ENCODE results near the gene MAPKAP1.
A peak's percentile ranks its signal among the peaks of the same experiment; 100 is the strongest.

Gene MAPKAP1

GRCh38 chr9:125687163-125687863, 19.7 kb downstream of the MAPKAP1 start:
- FAIRE-seq (no peak), DNase-seq (ENCODE audit: insufficient read length) (no peak)
- TF ChIP-seq POLR2A (IDR thresholded peaks at IDR 0.05; ENCODE audit: low read depth, low read length) (no peak), POLR2AphosphoS5 (IDR thresholded peaks at IDR 0.05; ENCODE audit: low read depth, low read length) (no peak), TAF1 (IDR thresholded peaks at IDR 0.05; ENCODE audit: borderline replicate concordance, low read depth, low read length) (no peak)

GRCh38 chr9:125685167-125685566, 21.8 kb downstream of the MAPKAP1 start:
- DNase-seq (ENCODE audit: insufficient read length): no peak
- no peak for TF ChIP-seq TAF1 (IDR thresholded peaks at IDR 0.05; ENCODE audit: borderline replicate concordance, low read depth, low read length)
- TF ChIP-seq POLR2A (IDR thresholded peaks at IDR 0.05; ENCODE audit: low read depth, low read length): no peak
- TF ChIP-seq POLR2AphosphoS5 (IDR thresholded peaks at IDR 0.05; ENCODE audit: low read depth, low read length): no peak
- no peak for FAIRE-seq

DNA sequence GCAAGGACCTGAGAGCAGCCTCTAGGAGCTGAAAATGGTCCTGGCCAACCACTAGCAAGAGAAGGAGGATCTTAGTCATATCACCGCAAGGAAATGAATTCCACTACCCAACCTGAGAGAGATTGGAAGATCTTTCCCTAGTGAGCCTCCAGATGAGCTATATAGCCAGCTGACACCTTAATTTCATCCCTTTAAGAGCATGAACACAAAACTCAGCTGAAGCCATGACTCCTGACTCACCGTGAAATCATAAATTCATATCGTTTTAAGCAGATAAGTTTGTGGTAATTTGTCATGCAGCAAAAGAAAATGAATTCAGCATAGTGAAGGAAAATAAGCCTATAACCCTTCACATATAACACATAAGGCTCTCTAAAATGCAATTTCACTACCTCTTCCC, 23.5 kb downstream of the MAPKAP1 start:
- DNase-seq (ENCODE audit: insufficient read length): no peak
- FAIRE-seq: no peak
- TF ChIP-seq TAF1 (IDR thresholded peaks at IDR 0.05; ENCODE audit: borderline replicate concordance, low read depth, low read length): no peak
- TF ChIP-seq POLR2A (IDR thresholded peaks at IDR 0.05; ENCODE audit: low read depth, low read length): no peak
- TF ChIP-seq POLR2AphosphoS5 (IDR thresholded peaks at IDR 0.05; ENCODE audit: low read depth, low read length): no peak

GRCh38 chr9:125682340-125682739, 24.7 kb downstream of the MAPKAP1 start:
- DNase-seq (ENCODE audit: insufficient read length): no peak
- TF ChIP-seq POLR2AphosphoS5 (IDR thresholded peaks at IDR 0.05; ENCODE audit: low read depth, low read length) (no peak), TAF1 (IDR thresholded peaks at IDR 0.05; ENCODE audit: borderline replicate concordance, low read depth, low read length) (no peak), POLR2A (IDR thresholded peaks at IDR 0.05; ENCODE audit: low read depth, low read length) (no peak)
- FAIRE-seq: no peak

DNA sequence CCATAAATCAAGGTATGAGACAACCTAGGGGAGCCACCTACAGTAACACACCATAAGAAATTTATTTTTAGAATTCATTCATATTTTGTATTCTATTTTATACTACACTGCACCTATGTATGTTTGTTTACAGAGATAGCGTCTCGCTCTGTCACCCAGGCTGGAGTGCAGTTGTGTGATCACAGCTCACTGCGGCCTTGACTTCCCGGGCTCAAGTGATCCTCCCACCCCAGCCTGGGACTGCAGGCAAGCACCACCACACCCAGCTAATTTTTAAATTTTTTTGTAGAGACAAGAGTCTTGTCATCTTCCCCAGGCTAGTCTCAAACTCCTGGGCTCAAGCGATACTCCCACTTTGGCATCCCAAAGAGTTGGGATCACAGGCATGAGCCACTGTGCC, 25.4 kb downstream of the MAPKAP1 start:
- TF ChIP-seq POLR2A (IDR thresholded peaks at IDR 0.05; ENCODE audit: low read depth, low read length) (no peak), POLR2AphosphoS5 (IDR thresholded peaks at IDR 0.05; ENCODE audit: low read depth, low read length) (no peak), TAF1 (IDR thresholded peaks at IDR 0.05; ENCODE audit: borderline replicate concordance, low read depth, low read length) (no peak)
- FAIRE-seq: no peak

DNA sequence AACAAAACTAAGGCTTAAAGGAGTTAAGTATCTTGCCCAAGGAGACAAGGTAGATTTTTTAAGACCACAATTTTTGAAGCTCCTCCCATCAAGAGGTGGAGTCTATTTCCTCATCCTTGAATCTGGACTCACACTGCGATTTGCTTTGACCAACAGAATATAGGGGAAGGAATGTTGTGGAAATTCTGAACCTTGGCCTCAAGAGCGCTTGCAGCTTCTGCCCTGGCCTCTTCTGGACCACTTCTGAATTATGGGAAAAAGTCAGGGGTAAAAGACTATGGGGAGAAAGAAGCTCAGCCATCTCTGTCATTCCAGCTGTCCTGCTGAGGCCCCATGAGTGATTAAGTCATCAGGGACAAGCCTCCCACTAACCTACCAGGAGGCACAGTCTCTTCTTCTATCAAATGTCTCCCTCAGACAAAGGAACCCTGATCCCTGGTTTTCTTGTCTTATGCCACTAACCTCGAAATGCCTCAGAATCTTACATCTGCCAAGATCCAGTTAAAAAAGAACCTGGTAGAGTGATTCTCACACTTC, 25.9 kb downstream of the MAPKAP1 start:
- FAIRE-seq: no peak
- TF ChIP-seq POLR2A (IDR thresholded peaks at IDR 0.05; ENCODE audit: low read depth, low read length) (no peak), TAF1 (IDR thresholded peaks at IDR 0.05; ENCODE audit: borderline replicate concordance, low read depth, low read length) (no peak), POLR2AphosphoS5 (IDR thresholded peaks at IDR 0.05; ENCODE audit: low read depth, low read length) (no peak)
- DNase-seq (ENCODE audit: insufficient read length): no peak

More for the DNA sequence above, 25.4 kb downstream of the MAPKAP1 start:
- no peak for DNase-seq (ENCODE audit: insufficient read length)

DNA sequence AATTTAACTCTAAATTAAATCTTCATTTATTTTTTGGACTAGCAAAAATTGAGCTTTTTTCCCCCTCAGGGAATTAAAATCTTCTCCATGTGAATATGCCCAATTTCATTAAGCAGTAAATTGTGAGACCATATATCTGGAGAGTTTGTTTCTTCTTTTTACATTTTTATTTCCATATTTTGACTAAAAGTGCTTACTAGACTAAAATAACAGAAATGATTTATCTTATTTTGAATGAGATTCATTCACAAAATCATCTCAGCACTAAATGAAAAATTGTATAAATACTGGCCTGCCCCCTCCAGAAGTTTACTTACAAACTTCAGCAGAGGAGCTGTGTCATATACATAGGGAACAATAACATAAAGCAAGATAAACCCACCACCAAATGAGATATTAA, 26.6 kb downstream of the MAPKAP1 start:
- TF ChIP-seq POLR2A (IDR thresholded peaks at IDR 0.05; ENCODE audit: low read depth, low read length) (no peak), POLR2AphosphoS5 (IDR thresholded peaks at IDR 0.05; ENCODE audit: low read depth, low read length) (no peak), TAF1 (IDR thresholded peaks at IDR 0.05; ENCODE audit: borderline replicate concordance, low read depth, low read length) (no peak)
- DNase-seq (ENCODE audit: insufficient read length): no peak
- no peak for FAIRE-seq

GRCh38 chr9:125679597-125680189, 27.3 kb downstream of the MAPKAP1 start:
- peak; percentile 48 for FAIRE-seq
- TF ChIP-seq TAF1 (IDR thresholded peaks at IDR 0.05; ENCODE audit: borderline replicate concordance, low read depth, low read length): no peak
- no peak for TF ChIP-seq POLR2A (IDR thresholded peaks at IDR 0.05; ENCODE audit: low read depth, low read length)
- no peak for TF ChIP-seq POLR2AphosphoS5 (IDR thresholded peaks at IDR 0.05; ENCODE audit: low read depth, low read length)
- no peak for DNase-seq (ENCODE audit: insufficient read length)

DNA sequence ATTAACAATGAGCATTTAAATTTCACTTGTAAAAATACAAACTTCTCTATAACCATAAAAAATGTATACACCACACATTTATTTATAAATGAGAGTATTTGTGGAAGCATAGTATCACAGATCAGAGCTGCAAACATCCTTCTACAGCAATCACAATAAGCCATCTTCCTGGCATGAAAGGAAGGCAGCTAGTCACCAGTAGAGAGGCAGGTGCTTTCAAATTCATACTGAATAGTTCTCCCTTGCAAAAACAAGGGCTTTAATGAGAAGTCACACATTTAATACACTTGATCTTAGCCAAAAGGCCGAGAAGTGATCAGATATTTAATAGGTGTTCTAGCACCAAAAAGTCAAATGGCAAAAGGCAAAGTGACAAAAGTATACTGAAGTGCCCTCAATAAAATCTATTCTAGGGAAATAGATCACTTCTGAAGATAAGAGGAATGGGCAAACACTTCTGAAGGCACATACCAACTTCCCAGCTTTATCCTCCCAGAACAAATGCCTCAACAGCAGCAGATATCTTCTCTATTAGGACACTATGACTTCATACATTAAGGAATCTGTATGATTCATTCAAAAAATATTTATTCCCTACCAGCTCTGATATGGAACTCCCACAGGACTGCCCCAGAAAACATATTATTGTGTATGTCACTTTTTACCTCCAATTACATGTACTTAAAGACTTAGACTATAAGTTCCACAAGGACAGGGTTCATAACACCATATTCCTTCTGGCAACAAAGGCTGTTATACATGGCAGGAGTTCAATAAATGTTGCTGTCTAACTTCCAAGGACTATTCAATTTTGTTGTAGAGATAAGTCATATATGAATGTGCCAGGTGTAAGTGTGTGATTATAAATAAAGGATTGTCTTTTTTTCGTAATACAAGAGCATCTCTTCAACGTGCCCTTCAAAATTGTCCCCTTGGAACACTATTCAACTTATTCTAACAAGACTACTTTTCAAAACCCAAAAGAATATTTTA, 31.7 kb downstream of the MAPKAP1 start:
- TF ChIP-seq TAF1 (IDR thresholded peaks at IDR 0.05; ENCODE audit: borderline replicate concordance, low read depth, low read length): no peak
- no peak for TF ChIP-seq POLR2A (IDR thresholded peaks at IDR 0.05; ENCODE audit: low read depth, low read length)
- TF ChIP-seq POLR2AphosphoS5 (IDR thresholded peaks at IDR 0.05; ENCODE audit: low read depth, low read length): no peak
- FAIRE-seq (no peak), DNase-seq (ENCODE audit: insufficient read length) (no peak)

GRCh38 chr9:125672876-125673275, 34.1 kb downstream of the MAPKAP1 start:
- DNase-seq (ENCODE audit: insufficient read length) (no peak), FAIRE-seq (no peak)

DNA sequence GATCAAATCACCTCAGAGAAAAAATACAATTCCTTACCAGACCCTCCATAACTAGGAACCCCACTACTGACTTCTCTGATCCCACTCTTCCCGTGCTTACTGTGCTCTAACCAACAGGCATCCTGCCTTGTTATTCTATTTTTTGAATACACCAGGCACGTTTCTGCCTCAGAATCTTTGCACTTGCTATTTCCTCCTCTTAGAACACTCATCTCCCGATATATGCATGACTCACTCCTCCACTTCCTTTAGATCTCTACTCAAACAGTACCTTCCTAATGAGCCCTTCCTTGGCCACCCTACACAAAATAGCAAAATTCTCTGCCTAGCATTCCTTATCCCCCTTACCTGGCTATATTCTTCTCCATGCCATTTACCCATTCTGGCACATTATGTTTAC, 43.9 kb downstream of the MAPKAP1 start:
- TF ChIP-seq POLR2A (IDR thresholded peaks at IDR 0.05; ENCODE audit: low read depth, low read length) (no peak), TAF1 (IDR thresholded peaks at IDR 0.05; ENCODE audit: borderline replicate concordance, low read depth, low read length) (no peak), POLR2AphosphoS5 (IDR thresholded peaks at IDR 0.05; ENCODE audit: low read depth, low read length) (no peak)
- FAIRE-seq: no peak
- no peak for DNase-seq (ENCODE audit: insufficient read length)

More at GRCh38 chr9:125672876-125673275, 34.1 kb downstream of the MAPKAP1 start:
- TF ChIP-seq TAF1 (IDR thresholded peaks at IDR 0.05; ENCODE audit: borderline replicate concordance, low read depth, low read length) (no peak), POLR2AphosphoS5 (IDR thresholded peaks at IDR 0.05; ENCODE audit: low read depth, low read length) (no peak), POLR2A (IDR thresholded peaks at IDR 0.05; ENCODE audit: low read depth, low read length) (no peak)
